Caco-2 (cell line): ENCODE measurements around the gene PRODH2. TPM values are rescaled to one million over a fixed set of nuclear protein-coding genes. Genes with fewer than 3 reads are reported as not detected.

Experiments used
- BruUV-seq: library from RNA; stranded (reverse); fragments of 400-500 nt; replicated peaks from 2 replicates; lab custom pipeline; 2021; lab: Mats Ljungman, UMichigan
- CTCF ChIA-PET: fragments of 300-600 bp; sonication (Branson Sonifier 250); formaldehyde crosslinking; loops from one replicate; lab custom pipeline; 2022; ENCODE audit warnings: antibody characterized with exemption; lab: Charles Lee
- POLR2A ChIA-PET: fragments of 300-600 bp; sonication (Branson Sonifier 250); formaldehyde crosslinking; loops from one replicate; lab custom pipeline; 2022; ENCODE audit warnings: antibody characterized with exemption; lab: Charles Lee
- DNase-seq, 2 experiments: peaks; one replicate each; pipeline versions ENCODE4 v3.0.0 to v3.0.0-alpha.2; 2020 to 2022
- H3K27me3 ChIP-seq: replicated peaks from 2 replicates; pipeline ENCODE4 v1.6.0; 2011; ENCODE audit warnings: low read length; ENCODE audit not compliant: control insufficient read depth, insufficient read depth
- H3K36me3 ChIP-seq: 2 replicates; pipeline ENCODE4 v1.5.1; 2011; ENCODE audit warnings: low read length; ENCODE audit not compliant: control insufficient read depth, insufficient read depth
- H3K4me1 ChIP-seq: fragments of 250-450 bp; sonication (Bioruptor Pico); 2 replicates; pipeline ENCODE4 v1.5.1; 2020; ENCODE audit warnings: mild to moderate bottlenecking
- H3K4me3 ChIP-seq: 2 replicates; pipeline ENCODE4 v1.5.1; 2011; ENCODE audit warnings: low read depth, mild to moderate bottlenecking, control low read depth, low read length
- H3K9me3 ChIP-seq: fragments of 250-450 bp; sonication (Bioruptor Pico); 2 replicates; pipeline ENCODE4 v1.5.1; 2020; ENCODE audit warnings: mild to moderate bottlenecking, moderate library complexity
- H3K27ac Mint-ChIP-seq: one replicate; pipeline ENCODE4 v1.8.0; 2022; ENCODE audit warnings: mixed read lengths; ENCODE audit not compliant: unreplicated experiment
- H3K27me3 Mint-ChIP-seq: one replicate; pipeline ENCODE4 v1.8.0; 2022; ENCODE audit warnings: mixed read lengths; ENCODE audit not compliant: insufficient read depth, unreplicated experiment
- H3K36me3 Mint-ChIP-seq: one replicate; pipeline ENCODE4 v1.8.0; 2022; ENCODE audit warnings: mild to moderate bottlenecking, mixed read lengths; ENCODE audit not compliant: insufficient read depth, unreplicated experiment
- H3K4me1 Mint-ChIP-seq: one replicate; pipeline ENCODE4 v1.8.0; 2022; ENCODE audit warnings: low read depth, mixed read lengths; ENCODE audit not compliant: unreplicated experiment
- H3K4me3 Mint-ChIP-seq: one replicate; pipeline ENCODE4 v1.8.0; 2022; ENCODE audit warnings: mild to moderate bottlenecking, moderate library complexity, mixed read lengths; ENCODE audit not compliant: unreplicated experiment
- H3K9me3 Mint-ChIP-seq: one replicate; pipeline ENCODE4 v1.8.0; 2022; ENCODE audit warnings: mixed read lengths; ENCODE audit not compliant: unreplicated experiment
- CTCF ChIP-seq, 2 experiments: fragments of 200-600 bp in 1 of 2; IDR thresholded peaks; 1 replicate in 1 of 2; 2 replicates in 1 of 2; pipeline versions ENCODE4 v1.5.1 to v1.8.0; 2011 to 2022; ENCODE audit warnings: antibody characterized with exemption in 1 of 2, control low read depth in 1 of 2, inconsistent platforms in 1 of 2, low read depth in 1 of 2, low read length in 1 of 2, mild to moderate bottlenecking in 1 of 2, moderate library complexity in 1 of 2; ENCODE audit not compliant: insufficient read depth in 1 of 2, severe bottlenecking in 1 of 2, unreplicated experiment in 1 of 2
- intact Hi-C: fragments of 100-400 bp; cut with micrococcal nuclease; formaldehyde crosslinking; loops from one replicate; pipeline ENCODE4 v1.10.0; 2022; ENCODE audit not compliant: unreplicated experiment
- total RNA-seq: library from RNA; stranded (reverse); gene quantifications from 2 replicates; pipeline ENCODE4 v1.2.3, GENCODE V29; 2022

The PRODH2 gene
- total RNA-seq, 1 experiment from 2014 or later = not detected

- Mint-ChIP-seq H3K36me3 (peaks cover 25% of the 10 kb centered on the region), H3K27ac (no peak overlapping the region), H3K9me3 (no peaks in the 10 kb centered on the region), H3K4me3 (peak overlapping the region; percentile 64), H3K4me1 (peaks cover 6% of the 10 kb centered on the region), H3K27me3 (no peaks in the 10 kb centered on the region)
- TF ChIP-seq CTCF (IDR thresholded peaks at IDR 0.05; ENCODE audit: insufficient read depth in 1 of 2, low read depth in 1 of 2, low read length in 1 of 2, severe bottlenecking in 1 of 2, unreplicated experiment in 1 of 2) = no peak
- no TSS peak for BruUV-seq
- Histone ChIP-seq H3K4me3 (peak overlapping the region; percentile 27), H3K9me3 (no peaks in the 10 kb centered on the region), H3K4me1 (peaks cover 6% of the 10 kb centered on the region), H3K27me3 (no peaks in the 10 kb centered on the region), H3K36me3 (no peaks in the 10 kb centered on the region)
- CTCF ChIA-PET = no interaction called here
- intact Hi-C loops = loop anchor here (2.0 to 5.0 kb wide), 2 partner anchors 108 to 299 kb away; partner anchors contain the start of genes COX6B1, THAP8 and WDR62
- POLR2A ChIA-PET = no interaction called here
- DNase-seq = no peak
Observed at GRCh38 chr19:35755550-35756376, 56.9 kb downstream of the PRODH2 start.

GRCh38 chr19:35755131-35755549 is 57.5 kb downstream of the PRODH2 start:
- Mint-ChIP-seq H3K36me3 (peaks cover 30% of the 10 kb centered on the region), H3K4me1 (peaks cover 6% of the 10 kb centered on the region), H3K27ac (no peak overlapping the region), H3K9me3 (no peaks in the 10 kb centered on the region), H3K27me3 (no peaks in the 10 kb centered on the region), H3K4me3 (peak overlapping the region; percentile 64)
- no peak for TF ChIP-seq CTCF (IDR thresholded peaks at IDR 0.05; ENCODE audit: insufficient read depth in 1 of 2, low read depth in 1 of 2, low read length in 1 of 2, severe bottlenecking in 1 of 2, unreplicated experiment in 1 of 2)
- intact Hi-C loops = loop anchor here (5.0 kb wide), 1 partner anchor 108 kb away; the partner anchor contains the start of gene COX6B1
- H3K27me3 ChIP-seq = no peaks in the 10 kb centered on the region
- no TSS peak for BruUV-seq
- peak overlapping the region; percentile 27 for H3K4me3 ChIP-seq
- ChIA-PET POLR2A (no interaction called here), CTCF (no interaction called here)
- no peaks in the 10 kb centered on the region for H3K9me3 ChIP-seq
- no peaks in the 10 kb centered on the region for H3K36me3 ChIP-seq
- H3K4me1 ChIP-seq = peaks cover 6% of the 10 kb centered on the region
- DNase-seq = no peak

- H3K4me3 Mint-ChIP-seq = peak overlapping the region; percentile 64
- TF ChIP-seq CTCF (IDR thresholded peaks at IDR 0.05; ENCODE audit: insufficient read depth in 1 of 2, low read depth in 1 of 2, low read length in 1 of 2, severe bottlenecking in 1 of 2, unreplicated experiment in 1 of 2) = no peak
- no peak overlapping the region for H3K27ac Mint-ChIP-seq
- peaks cover 11% of the 10 kb centered on the region for H3K4me1 Mint-ChIP-seq
- Histone ChIP-seq H3K27me3 (no peaks in the 10 kb centered on the region), H3K4me3 (no peak overlapping the region), H3K36me3 (no peaks in the 10 kb centered on the region), H3K9me3 (no peaks in the 10 kb centered on the region), H3K4me1 (peaks cover 6% of the 10 kb centered on the region)
- ChIA-PET CTCF (no interaction called here), POLR2A (no interaction called here)
- no TSS peak for BruUV-seq
- no peaks in the 10 kb centered on the region for H3K9me3 Mint-ChIP-seq
- intact Hi-C loops = loop anchor here (5.0 kb wide), 1 partner anchor 107 kb away; the partner anchor contains the start of gene COX6B1
- H3K27me3 Mint-ChIP-seq = no peaks in the 10 kb centered on the region
- peaks cover 33% of the 10 kb centered on the region for H3K36me3 Mint-ChIP-seq
- DNase-seq = no peak
Observed at GRCh38 chr19:35754370-35755130, 58.1 kb downstream of the PRODH2 start.
